ENCODE results near the gene MAPK8. TPM values are rescaled to one million over a fixed set of nuclear protein-coding genes. Genes with fewer than 3 reads are reported as not detected.

MAPK8 gene
- total and polyA plus RNA-seq, 9 of the 15 experiments (the other 6 are each of a cell fraction or from before 2014, with no cell fraction given) = 6.4 to 159 (median 71.0) TPM

DNA sequence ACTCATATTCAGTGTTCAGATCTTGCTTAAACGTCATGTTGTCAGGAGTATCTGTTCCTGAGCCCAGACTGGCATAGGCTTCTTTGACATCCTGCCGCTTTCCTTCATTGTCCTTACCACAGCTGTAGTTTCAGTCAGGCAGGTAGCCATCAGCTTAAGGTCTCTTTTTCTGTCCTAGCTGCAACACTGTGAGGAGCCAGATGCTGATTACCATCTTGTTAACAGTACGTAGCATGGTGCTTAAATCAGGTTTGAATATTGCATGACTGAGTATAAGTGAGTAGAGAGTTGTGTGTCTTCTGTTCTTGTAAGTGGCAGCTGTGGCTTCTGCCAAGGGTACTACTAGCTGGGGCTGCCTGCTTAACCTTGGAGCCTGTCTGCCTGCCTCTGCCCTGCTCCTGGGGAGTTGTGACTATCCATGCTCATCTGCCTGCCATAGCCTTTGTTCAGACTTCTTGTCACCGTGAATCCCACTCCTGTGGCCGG, 92.6 kb downstream of the MAPK8 start:
- Histone ChIP-seq H2AFZ (ENCODE audit: low read depth, low read length) (0 out of 2 replicates have a peak overlapping the region, but pooled peaks have one; percentile 10), H3K9me3 (replicated peaks; ENCODE audit: control insufficient read depth, insufficient read depth, low read depth, low read length) (no peaks in the 10 kb centered on the region), H3K9ac (ENCODE audit: insufficient read depth in 1 of 2, low read depth in 2 of 2, low read length in 2 of 2) (peak overlapping the region; percentile 12 to 40; a peak in 1 of 4 replicates), H3K4me1 (replicated peaks in 1 of 2; ENCODE audit: control insufficient read depth in 2 of 2, insufficient read depth in 2 of 2, low read length in 2 of 2) (peaks cover 8 to 20% of the 10 kb centered on the region in 2 experiments; a peak in 4 of 5 replicates), H3K36me3 (ENCODE audit: control insufficient read depth, insufficient read depth, low read length) (no peaks in the 10 kb centered on the region), H3K4me2 (ENCODE audit: insufficient read depth, low read length) (peak overlapping the region; percentile 44), H3K79me2 (ENCODE audit: control insufficient read depth, insufficient read depth, low read length) (peaks cover 30% of the 10 kb centered on the region), H3K27me3 (ENCODE audit: control insufficient read depth in 2 of 2, insufficient read depth in 2 of 2, low read length in 2 of 2) (no peaks in the 10 kb centered on the region), H4K20me1 (replicated peaks; ENCODE audit: control insufficient read depth, insufficient read depth, low read length) (no peaks in the 10 kb centered on the region; the same call in 1 of the 2 replicates), H3K9me1 (ENCODE audit: control insufficient read depth, insufficient read depth, low read length) (no peaks in the 10 kb centered on the region), H3K4me3 (no peak overlapping the region), H3K27ac (ENCODE audit: extremely low read depth, low read depth, low read length) (peak overlapping the region; percentile 28; the same call in 2 of the 3 replicates)
- POLR2A ChIA-PET = interaction anchor here (0.7 to 1.5 kb wide), 2 partner anchors 13 to 14 kb away, joined by 3 to 4 read pairs; no protein-coding TSS in a partner anchor
- DNase-seq (ENCODE audit: extremely low read depth in 1 of 4, low spot score in 3 of 4) (no peak), FAIRE-seq (peak; percentile 71), ATAC-seq (peak; percentile 78)
- CTCF ChIA-PET (ENCODE audit: low intra/inter-chr PET ratio) = no interaction called here
- no TSS peak for BruUV-seq (replicated peaks)
- in situ Hi-C loops (cut with MboI) = no loop called here
- intact Hi-C loops (cut with micrococcal nuclease) = no loop called here
- WGBS (ENCODE audit: insufficient coverage, low coverage, missing lambda C conversion rate) = 27% methylated on average over 5 of the region's 5 CpGs
- TF ChIP-seq, protein P1, sequence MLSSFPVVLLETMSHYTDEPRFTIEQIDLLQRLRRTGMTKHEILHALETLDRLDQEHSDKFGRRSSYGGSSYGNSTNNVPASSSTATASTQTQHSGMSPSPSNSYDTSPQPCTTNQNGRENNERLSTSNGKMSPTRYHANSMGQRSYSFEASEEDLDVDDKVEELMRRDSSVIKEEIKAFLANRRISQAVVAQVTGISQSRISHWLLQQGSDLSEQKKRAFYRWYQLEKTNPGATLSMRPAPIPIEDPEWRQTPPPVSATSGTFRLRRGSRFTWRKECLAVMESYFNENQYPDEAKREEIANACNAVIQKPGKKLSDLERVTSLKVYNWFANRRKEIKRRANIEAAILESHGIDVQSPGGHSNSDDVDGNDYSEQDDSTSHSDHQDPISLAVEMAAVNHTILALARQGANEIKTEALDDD (IDR thresholded peaks at IDR 0.05) = 0 out of 2 replicates have a peak, but pooled peaks have one; percentile 52
- TF ChIP-seq BDP1 (IDR thresholded peaks at IDR 0.05; ENCODE audit: insufficient read depth, insufficient read length) (no peak), SMAD1 (IDR thresholded peaks at IDR 0.05; ENCODE audit: low read depth, low read length, partially characterized antibody) (no peak), ARID1B (IDR thresholded peaks at IDR 0.05) (0 out of 2 replicates have a peak, but pooled peaks have one; percentile 5), RBM34 (IDR thresholded peaks at IDR 0.05; ENCODE audit: borderline replicate concordance, insufficient read depth, low read length) (no peak), SAFB2 (IDR thresholded peaks at IDR 0.05; ENCODE audit: borderline replicate concordance, low read depth, low read length, severe bottlenecking) (no peak), MBD2 (IDR thresholded peaks at IDR 0.05; ENCODE audit: borderline replicate concordance, low read depth) (no peak), CTBP1 (IDR thresholded peaks at IDR 0.05; ENCODE audit: borderline replicate concordance) (0 out of 2 replicates have a peak, but pooled peaks have one; percentile 10), ZNF146 (CRISPR knock-in tag; IDR thresholded peaks at IDR 0.05; ENCODE audit: unreplicated experiment) (no peak), ZNF324 (CRISPR knock-in tag; IDR thresholded peaks at IDR 0.05) (no peak), FOSL1 (tag; conservative IDR thresholded peaks at IDR 0.05) (0 out of 2 replicates have a peak, but pooled peaks have one; percentile 15), ATF7 (IDR thresholded peaks at IDR 0.05) (no peak), BRD4 (IDR thresholded peaks at IDR 0.05) (no peak), ZKSCAN1 (IDR thresholded peaks at IDR 0.05; ENCODE audit: low read depth, low read length) (no peak), FOXK2 (conservative IDR thresholded peaks at IDR 0.05 in 1 of 2, IDR thresholded peaks at IDR 0.05 in 1 of 2; ENCODE audit: low read depth in 2 of 2) (no peak), ZFP36 (IDR thresholded peaks at IDR 0.05; ENCODE audit: low read depth, low read length, partially characterized antibody) (no peak), SIN3B (IDR thresholded peaks at IDR 0.05; ENCODE audit: low read depth) (no peak)
- TF ChIP-seq, protein P2, sequence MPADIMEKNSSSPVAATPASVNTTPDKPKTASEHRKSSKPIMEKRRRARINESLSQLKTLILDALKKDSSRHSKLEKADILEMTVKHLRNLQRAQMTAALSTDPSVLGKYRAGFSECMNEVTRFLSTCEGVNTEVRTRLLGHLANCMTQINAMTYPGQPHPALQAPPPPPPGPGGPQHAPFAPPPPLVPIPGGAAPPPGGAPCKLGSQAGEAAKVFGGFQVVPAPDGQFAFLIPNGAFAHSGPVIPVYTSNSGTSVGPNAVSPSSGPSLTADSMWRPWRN (IDR thresholded peaks at IDR 0.05; ENCODE audit: low read depth) = no peak
- TF ChIP-seq, protein P3, sequence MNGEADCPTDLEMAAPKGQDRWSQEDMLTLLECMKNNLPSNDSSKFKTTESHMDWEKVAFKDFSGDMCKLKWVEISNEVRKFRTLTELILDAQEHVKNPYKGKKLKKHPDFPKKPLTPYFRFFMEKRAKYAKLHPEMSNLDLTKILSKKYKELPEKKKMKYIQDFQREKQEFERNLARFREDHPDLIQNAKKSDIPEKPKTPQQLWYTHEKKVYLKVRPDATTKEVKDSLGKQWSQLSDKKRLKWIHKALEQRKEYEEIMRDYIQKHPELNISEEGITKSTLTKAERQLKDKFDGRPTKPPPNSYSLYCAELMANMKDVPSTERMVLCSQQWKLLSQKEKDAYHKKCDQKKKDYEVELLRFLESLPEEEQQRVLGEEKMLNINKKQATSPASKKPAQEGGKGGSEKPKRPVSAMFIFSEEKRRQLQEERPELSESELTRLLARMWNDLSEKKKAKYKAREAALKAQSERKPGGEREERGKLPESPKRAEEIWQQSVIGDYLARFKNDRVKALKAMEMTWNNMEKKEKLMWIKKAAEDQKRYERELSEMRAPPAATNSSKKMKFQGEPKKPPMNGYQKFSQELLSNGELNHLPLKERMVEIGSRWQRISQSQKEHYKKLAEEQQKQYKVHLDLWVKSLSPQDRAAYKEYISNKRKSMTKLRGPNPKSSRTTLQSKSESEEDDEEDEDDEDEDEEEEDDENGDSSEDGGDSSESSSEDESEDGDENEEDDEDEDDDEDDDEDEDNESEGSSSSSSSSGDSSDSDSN (IDR thresholded peaks at IDR 0.05; ENCODE audit: borderline replicate concordance in 1 of 2, low read depth in 2 of 2, low read length in 2 of 2) = 0 out of 4 replicates have a peak, but pooled peaks of 1 of the 2 experiments have one; percentile 52

Data from K562 (cell line).